GM18858 (cell line): ENCODE data around the gene ITK.
A peak's percentile ranks its signal among the peaks of the same experiment; 100 is the strongest.
"Not testable (repeated sequence)": the region's sequence is repeated elsewhere in the genome, so short reads cannot be mapped to it uniquely, and the experiment has no call there.

Experiments used
- ATAC-seq: cut with Tn5 transposase; IDR thresholded peaks from one replicate; pipeline ENCODE4 v1.9.1; 2021; ENCODE audit not compliant: unreplicated experiment

The ITK gene

GRCh38 chr5:157167214-157167621, 13.4 kb upstream of the ITK start:
- no peak for ATAC-seq

GRCh38 chr5:157168286-157168685, 12.4 kb upstream of the ITK start:
- ATAC-seq = no peak

- peak; percentile 99 for ATAC-seq
These were observed 8.2 kb upstream of the ITK start for GRCh38 chr5:157172403-157172802.

- no peak for ATAC-seq
These were observed 5.5 kb upstream of the ITK start for GRCh38 chr5:157175071-157175612.

- ATAC-seq = no peak
These were observed 2.7 kb upstream of the ITK start for GRCh38 chr5:157177953-157178352.

- no peak for ATAC-seq
These were observed 1.7 kb upstream of the ITK start for GRCh38 chr5:157178966-157179365.

- no peak for ATAC-seq
These were observed 1.6 kb downstream of the ITK start for GRCh38 chr5:157182143-157182757.

GRCh38 chr5:157184117-157184670, 3.6 kb downstream of the ITK start:
- ATAC-seq = no peak

- not testable (repeated sequence) for ATAC-seq
These were observed 4.5 kb downstream of the ITK start for GRCh38 chr5:157185122-157185521.

GRCh38 chr5:157186309-157187045, 5.8 kb downstream of the ITK start:
- ATAC-seq = no peak

- no peak for ATAC-seq
These were observed 6.6 kb downstream of the ITK start for GRCh38 chr5:157187046-157187754.

- ATAC-seq = no peak
These were observed 7.6 kb downstream of the ITK start for GRCh38 chr5:157188270-157188669.

- ATAC-seq = peak; percentile 66
These were observed 8.6 kb downstream of the ITK start for GRCh38 chr5:157189223-157189622.

GRCh38 chr5:157193699-157194424, 13.2 kb downstream of the ITK start:
- ATAC-seq = no peak

GRCh38 chr5:157196045-157196444, 15.4 kb downstream of the ITK start:
- no peak for ATAC-seq

- no peak for ATAC-seq
These were observed 16.4 kb downstream of the ITK start for GRCh38 chr5:157197086-157197485.

GRCh38 chr5:157198277-157198986, 17.8 kb downstream of the ITK start:
- ATAC-seq = no peak

GRCh38 chr5:157201857-157202256, 21.2 kb downstream of the ITK start:
- ATAC-seq = no peak

GRCh38 chr5:157203417-157203816, 22.8 kb downstream of the ITK start:
- no peak for ATAC-seq

- no peak for ATAC-seq
These were observed 24.1 kb downstream of the ITK start for GRCh38 chr5:157204765-157205164.
